ENCODE results near the gene BRD7. TPM values are rescaled to one million over a fixed set of nuclear protein-coding genes. Genes with fewer than 3 reads are reported as not detected.

BRD7 gene
- total and polyA plus RNA-seq, 10 of the 15 experiments (the other 5 are each of a cell fraction or from before 2014, with no cell fraction given), result 16.9 to 74.7 (median 52.0) TPM

DNA sequence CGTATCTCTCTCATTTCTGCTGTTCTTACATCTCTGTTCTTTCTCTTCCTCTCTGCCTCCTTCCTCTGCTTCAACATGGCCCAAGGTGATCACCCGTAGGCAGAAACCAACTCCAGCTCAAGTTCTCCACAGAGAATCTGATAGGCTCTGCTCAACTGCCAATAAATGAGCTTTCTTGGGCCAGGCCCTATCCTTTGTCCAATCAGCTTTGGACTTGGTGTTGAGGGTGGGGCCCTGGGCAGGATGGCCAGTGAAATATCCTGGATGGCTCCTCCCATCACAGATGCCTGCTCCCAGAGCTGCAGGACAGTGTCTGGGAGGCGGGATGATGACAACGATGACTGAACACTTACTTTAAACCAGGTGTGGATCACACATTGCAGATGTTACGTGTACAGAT lies 17.4 kb upstream of the BRD7 start:
- in situ Hi-C loops (cut with MboI) (no loop called here), intact Hi-C loops (cut with micrococcal nuclease; ENCODE audit: unreplicated experiment) (no loop called here)
- Histone ChIP-seq H3K27me3 (replicated peaks in 1 of 2; ENCODE audit: control insufficient read depth in 2 of 2, insufficient read depth in 2 of 2, low read length in 1 of 2) (no peaks in the 10 kb centered on the region; a peak in 1 of 4 replicates), H3K4me3 (no peak overlapping the region), H3K79me2 (ENCODE audit: control insufficient read depth, insufficient read depth, low read length) (no peaks in the 10 kb centered on the region), H4K20me1 (ENCODE audit: control insufficient read depth, insufficient read depth) (no peaks in the 10 kb centered on the region), H3K27ac (ENCODE audit: control insufficient read depth, insufficient read depth) (no peak overlapping the region), H3K4me1 (ENCODE audit: control insufficient read depth, insufficient read depth, low read length) (no peaks in the 10 kb centered on the region), H2AFZ (ENCODE audit: control insufficient read depth, low read depth, low read length) (no peak overlapping the region), H3K9me3 (replicated peaks; ENCODE audit: control insufficient read depth, insufficient read depth, low read length) (no peaks in the 10 kb centered on the region), H3K4me2 (ENCODE audit: control insufficient read depth, insufficient read depth) (no peak overlapping the region), H3K36me3 (ENCODE audit: control insufficient read depth in 2 of 2, insufficient read depth in 2 of 2, low read length in 1 of 2) (no peaks in the 10 kb centered on the region), H3K9ac (ENCODE audit: control insufficient read depth, insufficient read depth, low read length) (no peak overlapping the region)
- FAIRE-seq, result no peak
- BruUV-seq (replicated peaks), result no TSS peak
- SMC1A ChIA-PET (ENCODE audit: uncharacterized antibody, unreplicated experiment), result no interaction called here
- ATAC-seq, result no peak
- RAD21 ChIA-PET (ENCODE audit: unreplicated experiment), result no interaction called here
- CTCF ChIA-PET, result no interaction called here
- POLR2A ChIA-PET, result no interaction called here
- 39% methylated on average over 5 of the region's 5 CpGs for WGBS (ENCODE audit: insufficient coverage, insufficient replicate concordance, low lambda C conversion rate, missing lambda C conversion rate)
- no peak for DNase-seq (ENCODE audit: low read depth, low spot score)
- TF ChIP-seq, protein P1, sequence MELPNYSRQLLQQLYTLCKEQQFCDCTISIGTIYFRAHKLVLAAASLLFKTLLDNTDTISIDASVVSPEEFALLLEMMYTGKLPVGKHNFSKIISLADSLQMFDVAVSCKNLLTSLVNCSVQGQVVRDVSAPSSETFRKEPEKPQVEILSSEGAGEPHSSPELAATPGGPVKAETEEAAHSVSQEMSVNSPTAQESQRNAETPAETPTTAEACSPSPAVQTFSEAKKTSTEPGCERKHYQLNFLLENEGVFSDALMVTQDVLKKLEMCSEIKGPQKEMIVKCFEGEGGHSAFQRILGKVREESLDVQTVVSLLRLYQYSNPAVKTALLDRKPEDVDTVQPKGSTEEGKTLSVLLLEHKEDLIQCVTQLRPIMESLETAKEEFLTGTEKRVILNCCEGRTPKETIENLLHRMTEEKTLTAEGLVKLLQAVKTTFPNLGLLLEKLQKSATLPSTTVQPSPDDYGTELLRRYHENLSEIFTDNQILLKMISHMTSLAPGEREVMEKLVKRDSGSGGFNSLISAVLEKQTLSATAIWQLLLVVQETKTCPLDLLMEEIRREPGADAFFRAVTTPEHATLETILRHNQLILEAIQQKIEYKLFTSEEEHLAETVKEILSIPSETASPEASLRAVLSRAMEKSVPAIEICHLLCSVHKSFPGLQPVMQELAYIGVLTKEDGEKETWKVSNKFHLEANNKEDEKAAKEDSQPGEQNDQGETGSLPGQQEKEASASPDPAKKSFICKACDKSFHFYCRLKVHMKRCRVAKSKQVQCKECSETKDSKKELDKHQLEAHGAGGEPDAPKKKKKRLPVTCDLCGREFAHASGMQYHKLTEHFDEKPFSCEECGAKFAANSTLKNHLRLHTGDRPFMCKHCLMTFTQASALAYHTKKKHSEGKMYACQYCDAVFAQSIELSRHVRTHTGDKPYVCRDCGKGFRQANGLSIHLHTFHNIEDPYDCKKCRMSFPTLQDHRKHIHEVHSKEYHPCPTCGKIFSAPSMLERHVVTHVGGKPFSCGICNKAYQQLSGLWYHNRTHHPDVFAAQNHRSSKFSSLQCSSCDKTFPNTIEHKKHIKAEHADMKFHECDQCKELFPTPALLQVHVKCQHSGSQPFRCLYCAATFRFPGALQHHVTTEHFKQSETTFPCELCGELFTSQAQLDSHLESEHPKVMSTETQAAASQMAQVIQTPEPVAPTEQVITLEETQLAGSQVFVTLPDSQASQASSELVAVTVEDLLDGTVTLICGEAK (IDR thresholded peaks at IDR 0.05; ENCODE audit: borderline replicate concordance), result no peak
- TF ChIP-seq, protein P2, sequence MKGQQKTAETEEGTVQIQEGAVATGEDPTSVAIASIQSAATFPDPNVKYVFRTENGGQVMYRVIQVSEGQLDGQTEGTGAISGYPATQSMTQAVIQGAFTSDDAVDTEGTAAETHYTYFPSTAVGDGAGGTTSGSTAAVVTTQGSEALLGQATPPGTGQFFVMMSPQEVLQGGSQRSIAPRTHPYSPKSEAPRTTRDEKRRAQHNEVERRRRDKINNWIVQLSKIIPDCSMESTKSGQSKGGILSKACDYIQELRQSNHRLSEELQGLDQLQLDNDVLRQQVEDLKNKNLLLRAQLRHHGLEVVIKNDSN (IDR thresholded peaks at IDR 0.05; ENCODE audit: borderline replicate concordance, extremely low read length, insufficient read depth, low read depth, low read length), result no peak
- TF ChIP-seq KDM1A (IDR thresholded peaks at IDR 0.05; ENCODE audit: borderline replicate concordance) (no peak), SPI1 (IDR thresholded peaks at IDR 0.05; ENCODE audit: borderline replicate concordance, insufficient read depth, low read depth, low read length) (no peak), CHD1 (IDR thresholded peaks at IDR 0.05; ENCODE audit: low read depth, low read length) (no peak), BMI1 (IDR thresholded peaks at IDR 0.05; ENCODE audit: borderline replicate concordance) (no peak), CHD2 (IDR thresholded peaks at IDR 0.05; ENCODE audit: borderline replicate concordance, low read depth, low read length) (no peak), YY1 (IDR thresholded peaks at IDR 0.05; ENCODE audit: low read depth, low read length) (no peak), FOXM1 (IDR thresholded peaks at IDR 0.05; ENCODE audit: low read depth, low read length) (no peak), NR2F1 (conservative IDR thresholded peaks at IDR 0.05) (no peak), CEBPB (IDR thresholded peaks at IDR 0.05; ENCODE audit: borderline replicate concordance in 1 of 2, low read depth in 2 of 2, low read length in 2 of 2) (no peak), POLR2AphosphoS2 (IDR thresholded peaks at IDR 0.05; ENCODE audit: low read depth, low read length) (no peak), SP1 (IDR thresholded peaks at IDR 0.05; ENCODE audit: low read depth, low read length) (no peak), SIN3A (IDR thresholded peaks at IDR 0.05; ENCODE audit: low read depth, low read length) (no peak)
- TF ChIP-seq, protein P3, sequence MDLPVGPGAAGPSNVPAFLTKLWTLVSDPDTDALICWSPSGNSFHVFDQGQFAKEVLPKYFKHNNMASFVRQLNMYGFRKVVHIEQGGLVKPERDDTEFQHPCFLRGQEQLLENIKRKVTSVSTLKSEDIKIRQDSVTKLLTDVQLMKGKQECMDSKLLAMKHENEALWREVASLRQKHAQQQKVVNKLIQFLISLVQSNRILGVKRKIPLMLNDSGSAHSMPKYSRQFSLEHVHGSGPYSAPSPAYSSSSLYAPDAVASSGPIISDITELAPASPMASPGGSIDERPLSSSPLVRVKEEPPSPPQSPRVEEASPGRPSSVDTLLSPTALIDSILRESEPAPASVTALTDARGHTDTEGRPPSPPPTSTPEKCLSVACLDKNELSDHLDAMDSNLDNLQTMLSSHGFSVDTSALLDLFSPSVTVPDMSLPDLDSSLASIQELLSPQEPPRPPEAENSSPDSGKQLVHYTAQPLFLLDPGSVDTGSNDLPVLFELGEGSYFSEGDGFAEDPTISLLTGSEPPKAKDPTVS (IDR thresholded peaks at IDR 0.05; ENCODE audit: low read depth, low read length), result no peak
- TF ChIP-seq, protein P4, sequence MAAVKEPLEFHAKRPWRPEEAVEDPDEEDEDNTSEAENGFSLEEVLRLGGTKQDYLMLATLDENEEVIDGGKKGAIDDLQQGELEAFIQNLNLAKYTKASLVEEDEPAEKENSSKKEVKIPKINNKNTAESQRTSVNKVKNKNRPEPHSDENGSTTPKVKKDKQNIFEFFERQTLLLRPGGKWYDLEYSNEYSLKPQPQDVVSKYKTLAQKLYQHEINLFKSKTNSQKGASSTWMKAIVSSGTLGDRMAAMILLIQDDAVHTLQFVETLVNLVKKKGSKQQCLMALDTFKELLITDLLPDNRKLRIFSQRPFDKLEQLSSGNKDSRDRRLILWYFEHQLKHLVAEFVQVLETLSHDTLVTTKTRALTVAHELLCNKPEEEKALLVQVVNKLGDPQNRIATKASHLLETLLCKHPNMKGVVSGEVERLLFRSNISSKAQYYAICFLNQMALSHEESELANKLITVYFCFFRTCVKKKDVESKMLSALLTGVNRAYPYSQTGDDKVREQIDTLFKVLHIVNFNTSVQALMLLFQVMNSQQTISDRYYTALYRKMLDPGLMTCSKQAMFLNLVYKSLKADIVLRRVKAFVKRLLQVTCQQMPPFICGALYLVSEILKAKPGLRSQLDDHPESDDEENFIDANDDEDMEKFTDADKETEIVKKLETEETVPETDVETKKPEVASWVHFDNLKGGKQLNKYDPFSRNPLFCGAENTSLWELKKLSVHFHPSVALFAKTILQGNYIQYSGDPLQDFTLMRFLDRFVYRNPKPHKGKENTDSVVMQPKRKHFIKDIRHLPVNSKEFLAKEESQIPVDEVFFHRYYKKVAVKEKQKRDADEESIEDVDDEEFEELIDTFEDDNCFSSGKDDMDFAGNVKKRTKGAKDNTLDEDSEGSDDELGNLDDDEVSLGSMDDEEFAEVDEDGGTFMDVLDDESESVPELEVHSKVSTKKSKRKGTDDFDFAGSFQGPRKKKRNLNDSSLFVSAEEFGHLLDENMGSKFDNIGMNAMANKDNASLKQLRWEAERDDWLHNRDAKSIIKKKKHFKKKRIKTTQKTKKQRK (IDR thresholded peaks at IDR 0.05; ENCODE audit: low read depth, low read length), result no peak

All from GM12878 (cell line).